NCI-H2227 (cell line): ENCODE results near the gene SLC16A11.

Source experiments
- DNase-seq: peaks from one replicate; lab custom pipeline; 2025; ENCODE audit not compliant: unreplicated experiment; lab: John Stamatoyannopoulos, UW

Gene SLC16A11

DNA sequence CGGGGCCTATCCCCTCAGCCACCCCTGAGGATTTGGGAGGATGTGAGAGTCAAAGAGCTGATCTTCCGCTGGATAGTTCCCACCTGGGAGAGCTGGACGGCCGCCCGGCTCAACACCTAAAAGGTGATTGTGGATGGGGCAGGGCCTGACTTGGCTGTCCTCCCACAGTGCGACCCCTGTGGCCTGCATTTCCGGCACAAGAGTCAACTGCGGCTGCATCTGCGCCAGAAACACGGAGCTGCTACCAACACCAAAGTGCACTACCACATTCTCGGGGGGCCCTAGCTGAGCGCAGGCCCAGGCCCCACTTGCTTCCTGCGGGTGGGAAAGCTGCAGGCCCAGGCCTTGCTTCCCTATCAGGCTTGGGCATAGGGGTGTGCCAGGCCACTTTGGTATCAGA is 16.6 kb downstream of the SLC16A11 start:
- DNase-seq, result no peak

DNA sequence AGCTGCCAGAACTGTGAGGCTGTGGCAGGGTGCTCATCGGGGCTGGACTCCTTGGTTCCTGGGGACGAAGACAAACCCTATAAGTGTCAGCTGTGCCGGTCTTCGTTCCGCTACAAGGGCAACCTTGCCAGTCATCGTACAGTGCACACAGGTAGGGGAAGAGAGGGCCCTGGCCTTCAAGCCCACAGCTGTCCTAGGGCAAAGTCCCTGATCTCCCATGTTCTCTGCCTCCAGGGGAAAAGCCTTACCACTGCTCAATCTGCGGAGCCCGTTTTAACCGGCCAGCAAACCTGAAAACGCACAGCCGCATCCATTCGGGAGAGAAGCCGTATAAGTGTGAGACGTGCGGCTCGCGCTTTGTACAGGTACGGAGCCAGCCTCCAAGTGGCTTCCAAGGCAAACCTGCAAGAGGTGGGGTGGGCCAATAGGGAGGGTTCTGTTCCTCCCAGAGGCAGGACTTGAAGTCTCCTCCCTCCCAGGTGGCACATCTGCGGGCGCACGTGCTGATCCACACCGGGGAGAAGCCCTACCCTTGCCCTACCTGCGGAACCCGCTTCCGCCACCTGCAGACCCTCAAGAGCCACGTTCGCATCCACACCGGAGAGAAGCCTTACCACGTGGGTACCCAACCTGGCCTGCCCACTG is 17.3 kb downstream of the SLC16A11 start:
- DNase-seq, result no peak

DNA sequence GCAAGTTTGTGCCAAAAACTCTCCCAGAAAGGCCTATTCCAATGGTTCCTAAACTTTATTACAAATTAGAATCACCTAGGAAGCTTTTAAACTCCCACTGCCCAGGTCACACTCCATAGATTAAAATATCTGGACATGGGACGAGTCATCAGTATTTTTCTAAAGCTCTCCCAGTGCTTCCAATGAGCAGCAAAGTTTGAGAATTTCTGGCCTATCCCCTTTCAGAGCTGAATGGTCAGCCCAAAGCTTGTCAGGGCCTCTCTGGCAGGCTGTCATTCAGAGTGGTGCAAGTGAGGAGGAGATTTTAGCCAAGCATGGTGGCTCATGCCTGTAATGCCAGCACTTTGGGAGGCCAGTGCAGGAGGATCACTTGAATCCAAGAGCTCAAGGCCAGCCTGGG is 18.6 kb downstream of the SLC16A11 start:
- DNase-seq, result no peak

DNA sequence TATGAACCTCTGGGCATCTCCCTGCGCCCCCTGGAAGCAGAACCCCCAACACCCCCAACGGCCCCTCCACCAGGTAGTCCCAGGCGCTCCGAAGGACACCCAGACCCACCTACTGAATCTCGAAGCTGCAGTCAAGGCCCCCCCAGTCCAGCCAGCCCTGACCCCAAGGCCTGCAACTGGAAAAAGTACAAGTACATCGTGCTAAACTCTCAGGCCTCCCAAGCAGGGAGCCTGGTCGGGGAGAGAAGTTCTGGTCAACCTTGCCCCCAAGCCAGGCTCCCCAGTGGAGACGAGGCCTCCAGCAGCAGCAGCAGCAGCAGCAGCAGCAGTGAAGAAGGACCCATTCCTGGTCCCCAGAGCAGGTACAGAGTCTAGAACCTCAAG is 19.5 kb downstream of the SLC16A11 start:
- DNase-seq, result no peak

DNA sequence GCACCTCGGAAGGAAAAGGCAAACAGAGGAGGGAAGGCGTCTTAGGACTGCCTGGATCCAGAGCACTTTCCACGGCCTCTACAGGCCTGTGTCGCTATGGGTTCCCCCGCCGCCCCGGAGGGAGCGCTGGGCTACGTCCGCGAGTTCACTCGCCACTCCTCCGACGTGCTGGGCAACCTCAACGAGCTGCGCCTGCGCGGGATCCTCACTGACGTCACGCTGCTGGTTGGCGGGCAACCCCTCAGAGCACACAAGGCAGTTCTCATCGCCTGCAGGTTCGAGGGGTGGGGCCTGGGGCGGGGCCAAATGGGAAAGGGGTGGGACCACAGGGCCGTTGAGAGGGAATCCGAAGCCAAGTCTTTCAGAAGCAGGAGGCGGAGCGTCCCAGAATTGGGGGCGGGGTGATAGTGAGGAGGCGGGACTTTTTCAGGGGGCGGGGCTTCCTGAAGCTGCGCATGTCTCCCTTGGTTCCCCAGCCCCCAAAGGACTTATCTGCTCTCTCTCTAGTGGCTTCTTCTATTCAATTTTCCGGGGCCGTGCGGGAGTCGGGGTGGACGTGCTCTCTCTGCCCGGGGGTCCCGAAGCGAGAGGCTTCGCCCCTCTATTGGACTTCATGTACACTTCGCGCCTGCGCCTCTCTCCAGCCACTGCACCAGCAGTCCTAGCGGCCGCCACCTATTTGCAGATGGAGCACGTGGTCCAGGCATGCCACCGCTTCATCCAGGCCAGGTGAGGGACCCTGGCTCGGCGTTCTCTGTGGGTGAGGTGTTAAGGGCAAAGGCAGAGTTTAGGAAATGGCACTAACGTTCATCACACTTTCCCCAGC is 20.1 kb downstream of the SLC16A11 start:
- no peak for DNase-seq

DNA sequence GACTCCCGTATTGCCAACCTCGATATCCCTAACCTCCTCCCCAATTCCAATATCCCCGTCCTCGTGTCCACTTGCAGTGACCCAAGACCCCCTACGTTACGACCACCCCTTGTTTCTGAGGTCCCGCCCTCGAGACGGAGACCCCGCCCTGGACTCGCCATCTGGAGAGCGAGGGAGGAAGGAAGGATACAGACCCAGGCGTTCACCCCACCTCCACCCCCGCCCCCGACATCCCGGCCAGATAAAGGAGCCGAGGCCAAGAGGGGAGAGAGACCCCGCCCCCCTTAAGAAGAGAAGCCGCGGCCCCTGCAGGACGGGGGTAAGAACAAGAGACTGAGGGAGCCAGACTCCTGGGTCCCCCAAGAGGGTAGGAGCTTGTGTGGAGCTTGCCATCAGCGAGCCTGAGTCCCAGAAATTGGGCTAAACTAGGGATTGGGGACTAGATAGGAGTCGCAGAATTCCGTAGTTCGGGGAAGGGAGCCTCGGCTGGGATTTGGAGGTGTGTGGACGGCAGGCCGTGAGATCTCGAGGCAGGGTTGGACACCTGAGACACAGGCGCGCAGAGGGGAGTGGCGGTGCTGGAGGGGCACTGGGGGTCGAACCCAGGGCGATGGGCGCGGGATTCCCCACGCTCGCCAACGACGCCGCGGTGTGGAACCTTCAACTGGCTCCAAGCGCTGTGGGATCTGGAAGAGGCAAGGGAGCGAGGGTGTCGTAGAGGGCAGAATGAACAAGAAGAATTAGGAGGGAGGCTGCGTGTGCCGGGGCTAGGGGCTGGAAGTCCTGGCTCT is 20.9 kb downstream of the SLC16A11 start, which contains the start of gene BCL6B:
TSS of gene BCL6B (plus strand) at position 270 of the 791 bp plus-strand sequence. CDS start 622 bp downstream, outside the sequence.
- DNase-seq, result no peak

DNA sequence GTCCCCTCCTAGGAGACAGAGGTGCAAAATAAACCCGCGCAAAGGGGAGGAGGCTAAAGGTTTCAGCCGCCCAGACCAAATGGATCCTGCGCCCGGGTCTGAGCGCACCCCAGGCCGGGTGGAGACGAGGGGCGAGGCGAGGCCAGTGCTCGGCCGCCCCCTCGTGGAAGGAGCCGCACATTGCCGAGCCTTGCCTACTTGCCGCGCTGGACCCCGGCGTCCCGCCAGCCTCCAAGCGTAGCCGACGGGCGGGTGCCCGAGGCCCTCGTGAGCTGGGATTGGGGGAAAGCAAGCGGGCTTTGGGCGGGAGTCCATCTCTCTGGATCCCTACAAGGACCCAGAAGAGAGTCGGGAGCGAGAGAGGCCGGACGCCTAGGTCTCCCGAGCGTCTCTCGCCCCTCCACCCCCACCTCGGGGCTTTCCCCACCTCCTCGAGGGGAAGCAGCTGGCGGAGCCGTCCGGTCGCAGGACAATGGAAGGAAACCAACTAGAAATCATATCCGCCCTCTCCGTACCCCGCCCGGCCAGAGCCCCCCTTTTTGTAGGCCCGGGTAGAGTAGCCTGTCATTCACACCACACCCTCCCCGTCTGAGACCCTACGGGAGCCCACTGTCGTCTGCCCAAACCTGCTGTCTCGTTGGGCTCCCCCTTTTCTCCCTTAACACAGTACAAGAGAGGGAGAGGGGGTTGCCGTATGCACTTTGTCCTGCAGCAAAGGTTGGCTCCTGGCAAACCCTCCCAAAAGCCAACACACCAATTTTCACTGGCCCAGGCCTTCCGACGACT is 21.7 kb downstream of the SLC16A11 start:
- peak; percentile 71 for DNase-seq

DNA sequence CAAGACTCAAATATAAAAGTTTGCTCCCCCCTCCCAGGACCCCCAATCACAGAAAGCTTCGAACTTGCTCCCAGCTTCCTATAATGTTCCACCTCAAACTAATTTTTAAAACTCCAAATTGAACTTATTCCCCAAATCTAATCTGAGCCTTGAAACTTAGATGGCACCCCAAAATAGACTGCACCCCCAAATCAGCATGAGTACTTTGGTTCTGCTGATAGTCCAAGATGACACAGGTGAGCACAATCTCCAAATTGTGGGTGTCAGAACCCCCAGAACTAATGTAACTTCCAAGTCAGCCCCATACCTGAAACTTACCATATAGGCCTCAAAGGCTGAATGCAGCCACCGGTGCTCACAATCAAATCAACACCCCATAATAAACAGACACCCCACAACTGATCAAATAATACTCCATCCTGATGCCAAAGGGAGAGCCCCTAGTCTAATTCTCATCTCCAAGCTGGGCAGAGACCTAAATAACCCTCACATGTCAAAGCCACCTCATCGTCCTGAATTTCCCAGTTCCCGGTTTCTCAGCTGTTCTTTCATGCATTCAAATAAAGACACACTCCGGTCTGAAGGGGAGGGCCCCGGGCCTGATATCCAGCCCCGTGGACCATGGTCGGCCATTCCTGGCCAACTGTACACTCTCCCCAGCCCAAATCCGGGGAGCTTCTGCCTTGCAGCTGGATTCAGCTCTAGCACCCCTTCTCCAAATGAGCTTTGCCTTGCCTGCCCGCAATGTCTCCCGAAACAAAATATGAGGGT is 22.8 kb downstream of the SLC16A11 start:
- no peak for DNase-seq

DNA sequence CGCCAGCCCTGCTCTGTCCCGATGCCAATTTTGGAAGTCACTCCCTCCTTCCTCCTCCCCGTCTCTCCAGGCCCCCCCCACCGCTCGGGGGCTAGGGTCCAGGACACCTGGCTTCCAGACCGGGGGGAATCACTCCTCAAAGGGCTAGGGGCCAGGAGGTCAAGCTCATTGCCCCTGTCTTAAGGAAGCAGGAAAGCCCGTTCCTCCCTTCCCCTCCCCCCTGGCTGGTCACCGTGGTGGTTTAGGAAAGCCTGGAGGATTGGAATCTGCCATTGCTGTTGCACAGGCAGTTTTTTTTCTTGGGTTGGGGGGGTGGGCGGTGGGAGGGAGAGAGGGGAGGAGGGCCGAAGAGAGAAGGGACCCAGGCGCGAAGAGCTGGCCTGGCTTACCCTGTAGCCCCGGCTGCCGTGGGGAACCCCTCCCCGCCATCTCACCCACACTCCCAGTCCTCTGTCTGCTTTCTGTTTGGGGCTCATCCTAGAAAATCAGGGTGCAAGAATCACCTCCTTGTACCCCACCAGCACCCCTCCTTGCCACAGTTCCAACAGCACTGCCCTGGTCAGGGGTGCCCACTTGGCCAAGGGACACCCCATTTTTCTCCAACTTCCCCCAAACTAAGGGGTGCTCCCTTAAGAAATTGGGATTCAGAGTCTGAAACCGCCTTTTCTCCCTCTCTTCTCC is 23.9 kb downstream of the SLC16A11 start:
- peak; percentile 68 for DNase-seq

DNA sequence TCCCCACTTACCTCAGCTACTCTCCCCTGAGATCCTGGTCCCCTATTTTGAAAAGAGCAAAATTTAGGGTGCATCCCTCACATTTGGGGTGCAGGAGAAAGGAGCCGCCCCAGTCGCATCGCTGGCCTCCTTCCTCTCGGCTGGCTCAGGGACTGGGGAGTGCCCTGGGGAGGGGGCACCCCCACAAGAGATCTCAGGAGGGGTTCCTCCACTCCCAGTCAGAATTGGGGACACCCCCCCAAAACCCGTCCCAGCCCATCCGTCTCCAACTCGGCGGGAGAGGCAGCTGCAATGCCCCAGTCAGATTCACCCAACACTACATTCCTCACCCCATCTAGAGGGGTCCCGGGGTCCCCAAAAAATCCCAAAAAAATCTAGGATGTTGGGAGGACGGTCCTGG is 24.5 kb downstream of the SLC16A11 start:
- no peak for DNase-seq

DNA sequence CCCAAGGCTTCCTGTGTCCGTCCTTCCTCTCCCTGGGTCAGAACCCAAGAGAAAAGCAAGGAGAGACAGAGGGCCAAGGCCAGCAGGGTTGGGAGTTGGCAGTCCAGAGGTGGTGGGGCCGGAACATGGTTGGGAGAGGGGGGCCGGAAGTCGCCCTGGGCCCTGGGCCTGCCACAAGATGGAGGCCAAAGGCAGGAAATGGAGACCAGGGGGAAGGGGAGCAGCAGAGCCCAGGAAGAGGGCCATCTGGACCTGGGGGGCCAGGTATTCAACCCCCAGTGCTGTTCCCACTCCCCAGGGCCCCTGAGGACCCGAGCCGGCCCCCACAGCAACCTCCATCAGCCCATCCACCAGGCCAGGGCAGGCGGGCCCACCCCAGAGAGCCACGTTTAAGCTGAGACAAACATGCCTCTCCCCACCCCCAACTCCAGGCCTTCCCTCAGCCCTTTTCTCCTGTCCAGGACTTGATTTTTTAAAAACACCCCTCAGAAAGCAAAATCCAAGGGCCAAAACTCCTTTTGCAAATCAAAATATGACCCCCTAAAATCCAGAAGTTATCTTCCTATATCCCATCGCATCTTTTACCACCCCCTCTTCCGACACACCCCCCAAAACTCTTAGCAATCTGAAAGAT is 25.4 kb downstream of the SLC16A11 start:
- DNase-seq, result no peak

DNA sequence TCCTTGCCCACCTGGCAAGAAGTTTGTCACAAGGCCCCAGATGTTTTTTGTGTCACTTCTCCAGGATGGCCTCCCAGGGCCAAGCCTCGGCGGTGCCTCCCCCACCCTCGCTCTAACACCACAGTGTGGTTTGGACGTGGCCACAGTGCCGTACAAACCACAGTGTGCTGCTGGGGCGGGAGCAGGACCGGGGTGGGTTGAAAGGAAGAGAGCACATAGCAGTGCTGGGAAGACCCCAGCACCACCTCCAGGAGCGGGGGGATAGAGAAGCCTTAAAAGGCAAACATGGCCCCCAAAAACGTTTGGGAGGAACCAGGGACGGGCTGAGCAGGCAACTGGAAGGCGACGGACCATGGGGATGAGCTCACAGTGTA is 26.1 kb downstream of the SLC16A11 start:
- no peak for DNase-seq

DNA sequence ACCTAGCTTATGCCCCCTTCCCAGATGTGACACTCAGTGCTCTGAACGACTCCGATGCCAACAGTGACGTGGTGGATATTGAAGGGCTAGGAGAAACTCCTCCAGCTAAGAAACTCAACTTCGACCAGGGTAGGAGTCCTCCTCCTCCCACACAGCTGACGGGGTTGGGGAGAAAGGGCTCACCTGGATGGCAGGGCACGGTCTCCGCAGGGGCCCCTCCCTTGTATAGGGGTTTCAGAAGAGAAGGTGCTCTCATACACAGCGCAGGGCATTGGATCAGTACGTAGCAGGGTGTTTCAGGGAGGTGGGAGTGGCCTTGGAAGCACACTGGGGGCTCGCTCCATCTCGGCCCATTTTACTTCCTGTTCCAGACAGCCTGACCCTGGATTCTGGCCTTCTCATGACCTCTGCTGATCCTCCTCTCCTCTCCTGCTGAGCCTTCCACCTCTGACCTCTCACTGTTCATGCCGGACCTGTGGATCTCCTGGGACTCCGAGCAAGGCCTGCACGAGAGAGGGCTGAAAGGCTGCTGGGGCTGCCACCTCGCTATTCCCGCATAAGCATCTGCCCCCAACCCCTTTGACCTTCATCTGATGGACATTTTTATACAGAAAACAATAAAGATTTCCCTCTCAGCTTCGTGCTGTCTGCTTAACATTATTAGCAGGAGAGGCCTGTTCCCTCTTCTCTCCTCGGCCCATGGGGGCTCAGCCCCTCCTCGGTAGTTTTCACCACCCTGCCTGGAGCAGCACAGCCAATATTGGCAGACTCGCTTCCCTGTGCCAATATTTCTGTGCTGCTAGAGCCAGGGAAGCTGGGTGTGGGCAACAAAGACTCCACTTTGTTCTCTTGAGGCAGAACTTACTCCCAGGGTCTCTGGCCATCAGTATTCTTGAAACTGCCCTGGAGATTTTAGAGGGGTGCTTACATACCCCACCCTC is 26.7 kb downstream of the SLC16A11 start:
- no peak for DNase-seq

DNA sequence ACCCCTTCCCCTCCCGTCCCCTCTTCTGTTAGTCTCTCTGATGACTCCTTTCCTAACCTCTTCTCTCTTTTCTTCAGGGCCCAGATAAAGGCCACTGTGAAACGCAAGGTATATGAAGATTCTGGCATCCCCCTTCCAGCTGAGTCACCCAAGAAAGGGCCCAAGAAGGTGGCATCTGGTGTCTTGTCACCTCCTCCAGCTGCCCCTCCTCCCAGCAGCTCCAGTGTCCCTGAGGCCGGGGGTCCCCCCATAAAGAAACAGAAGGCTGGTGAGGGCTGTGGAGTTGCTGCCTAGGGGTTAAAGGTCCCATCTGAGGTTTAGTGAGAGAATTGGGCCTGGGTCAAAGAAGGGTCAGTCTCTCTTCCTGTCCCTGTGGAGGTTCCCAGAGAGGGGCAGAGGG is 27.5 kb downstream of the SLC16A11 start:
- no peak for DNase-seq

DNA sequence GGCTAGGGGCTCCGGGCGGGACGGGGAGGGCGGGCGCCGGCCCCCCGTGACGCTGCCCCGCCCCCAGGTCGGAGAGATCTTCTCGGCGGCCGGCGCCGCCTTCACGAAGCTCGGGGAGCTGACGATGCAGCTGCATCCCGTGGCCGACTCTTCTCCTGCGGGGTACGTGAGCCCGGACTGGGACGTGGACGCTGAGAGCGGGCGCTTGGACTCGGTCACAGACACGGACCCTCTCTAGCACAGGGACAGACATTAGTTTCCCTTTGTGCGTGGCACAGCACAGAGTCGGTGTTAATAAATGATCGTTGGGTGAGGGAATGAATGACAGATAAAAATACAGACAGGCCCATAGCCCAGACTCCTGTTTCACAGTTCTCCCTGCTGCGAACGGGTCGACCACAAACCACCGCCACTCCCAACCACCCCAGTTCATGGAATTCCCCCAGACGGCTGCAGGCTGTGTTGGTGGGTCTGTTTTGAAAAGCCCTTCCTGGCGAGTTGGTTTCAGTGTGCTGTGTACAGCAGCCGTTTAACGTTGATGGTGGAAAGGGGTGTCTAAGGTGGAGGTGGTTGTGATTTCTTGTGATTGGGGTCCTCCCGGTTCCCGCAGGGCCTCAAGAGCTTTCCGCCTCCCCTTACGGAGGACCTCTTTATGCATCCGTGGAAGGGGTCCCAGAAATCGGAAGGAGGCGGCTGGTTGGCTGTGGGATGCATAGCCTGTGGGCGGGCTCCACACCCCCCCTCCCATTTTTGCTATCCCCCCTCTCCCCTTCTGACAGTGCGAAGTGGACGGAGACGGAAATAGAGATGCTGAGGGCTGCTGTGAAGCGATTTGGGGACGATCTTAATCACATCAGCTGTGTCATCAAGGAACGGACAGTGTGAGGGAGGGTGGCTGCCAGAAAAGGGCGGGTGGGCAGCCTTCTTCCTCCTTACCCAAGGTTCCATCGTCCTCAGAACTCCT is 28.6 kb downstream of the SLC16A11 start:
- DNase-seq, result peak; percentile 43

DNA sequence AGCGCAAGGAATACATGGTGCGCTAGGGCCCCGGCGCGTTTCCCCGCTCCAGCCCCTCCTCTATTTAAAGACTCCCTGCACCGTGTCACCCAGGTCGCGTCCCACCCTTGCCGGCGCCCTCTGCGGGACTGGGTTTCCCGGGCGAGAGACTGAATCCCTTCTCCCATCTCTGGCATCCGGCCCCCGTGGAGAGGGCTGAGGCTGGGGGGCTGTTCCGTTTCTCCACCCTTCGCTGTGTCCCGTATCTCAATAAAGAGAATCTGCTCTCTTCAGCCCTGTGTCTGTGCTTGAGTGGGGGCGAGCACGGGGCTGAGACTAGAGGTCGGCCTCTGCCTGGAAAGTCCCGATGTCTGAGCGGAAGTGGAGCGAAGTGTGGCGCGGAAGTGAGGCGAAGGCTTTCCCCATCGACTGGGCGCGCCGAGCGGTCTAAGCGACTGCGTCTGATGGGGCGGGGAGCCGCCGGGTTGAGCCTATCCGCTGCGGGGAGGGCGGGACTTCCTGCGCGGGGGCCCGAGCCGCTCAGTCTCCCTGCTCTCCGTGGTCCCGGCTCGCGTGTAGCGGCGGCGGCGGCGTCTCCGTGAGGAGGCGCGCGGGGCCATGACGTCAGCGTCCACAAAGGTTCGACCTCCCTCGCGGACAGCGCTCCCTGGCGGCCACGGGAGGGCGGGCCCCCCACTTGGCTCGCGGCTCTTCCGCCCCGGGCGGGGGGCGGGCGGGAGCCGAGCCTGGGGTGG is 29.5 kb downstream of the SLC16A11 start:
- peak; percentile 96 for DNase-seq
